HG02623 (cell line): ENCODE measurements around the gene LDLR.
"Not testable (repeated sequence)": the region's sequence is repeated elsewhere in the genome, so short reads cannot be mapped to it uniquely, and the experiment has no call there.

ENCODE experiments used
- ATAC-seq: cut with Tn5 transposase; IDR thresholded peaks from one replicate; pipeline ENCODE4 v1.9.1; 2021; ENCODE audit warnings: moderate library complexity; ENCODE audit not compliant: unreplicated experiment

The LDLR gene

GRCh38 chr19:11103667-11104066 is 14.4 kb downstream of the LDLR start:
- ATAC-seq, result not testable (repeated sequence)

- ATAC-seq, result no peak
Measured at GRCh38 chr19:11105014-11105636, 15.9 kb downstream of the LDLR start.

- no peak for ATAC-seq
Measured at GRCh38 chr19:11106477-11106876, 17.2 kb downstream of the LDLR start.

GRCh38 chr19:11108746-11109145 is 19.5 kb downstream of the LDLR start:
- ATAC-seq, result no peak

- no peak for ATAC-seq
Measured at GRCh38 chr19:11111117-11111770, 22.0 kb downstream of the LDLR start.

- no peak for ATAC-seq
Measured at GRCh38 chr19:11111771-11112144, 22.5 kb downstream of the LDLR start.

- no peak for ATAC-seq
Measured at GRCh38 chr19:11113140-11113708, 24.0 kb downstream of the LDLR start.

GRCh38 chr19:11115042-11115441 is 25.8 kb downstream of the LDLR start:
- no peak for ATAC-seq

- no peak for ATAC-seq
Measured at GRCh38 chr19:11115895-11116446, 26.7 kb downstream of the LDLR start.

GRCh38 chr19:11116507-11116906 is 27.2 kb downstream of the LDLR start:
- no peak for ATAC-seq

- not testable (repeated sequence) for ATAC-seq
Measured at GRCh38 chr19:11121963-11122362, 32.7 kb downstream of the LDLR start.

GRCh38 chr19:11123114-11123513 is 33.9 kb downstream of the LDLR start:
- no peak for ATAC-seq

GRCh38 chr19:11124157-11124556 is 34.9 kb downstream of the LDLR start:
- ATAC-seq, result not testable (repeated sequence)

GRCh38 chr19:11125994-11126685 is 36.9 kb downstream of the LDLR start:
- no peak for ATAC-seq

GRCh38 chr19:11127905-11128304 is 38.6 kb downstream of the LDLR start:
- ATAC-seq, result no peak

GRCh38 chr19:11130824-11131455 is 41.7 kb downstream of the LDLR start:
- no peak for ATAC-seq

- no peak for ATAC-seq
Measured at GRCh38 chr19:11131471-11131870, 42.2 kb downstream of the LDLR start.

- no peak for ATAC-seq
Measured at GRCh38 chr19:11136400-11137101, 47.3 kb downstream of the LDLR start.

GRCh38 chr19:11137542-11138384 is 48.5 kb downstream of the LDLR start:
- no peak for ATAC-seq
